HL-60 (cell line): ENCODE results near the gene ZCCHC12.

Experiments used
- DNase-seq, 2 experiments: peaks; one replicate each; pipeline ENCODE4 v3.0.0-alpha.2; 2010 to 2020; ENCODE audit warnings: low read depth in 1 of 2, low spot score in 1 of 2
- H3K27ac ChIP-seq: fragments of 250-450 bp; sonication (Bioruptor Pico); replicated peaks from 2 replicates; pipeline ENCODE4 v1.5.1; 2020; ENCODE audit warnings: mild to moderate bottlenecking, moderate library complexity
- H3K27me3 ChIP-seq: fragments of 250-450 bp; sonication (Bioruptor Pico); 2 replicates; pipeline ENCODE4 v1.5.1; 2021; ENCODE audit warnings: mild to moderate bottlenecking, moderate library complexity; ENCODE audit not compliant: insufficient read depth, poor library complexity, severe bottlenecking
- H3K4me3 ChIP-seq: replicated peaks from 2 replicates; pipeline ENCODE4 v1.5.1; 2011; ENCODE audit warnings: mild to moderate bottlenecking, control low read depth, low read length; ENCODE audit not compliant: insufficient read depth
- CTCF ChIP-seq: IDR thresholded peaks from one replicate; pipeline ENCODE4 v1.5.1; 2011; ENCODE audit warnings: low read length, control low read depth, inconsistent platforms; ENCODE audit not compliant: insufficient read depth
- GABPA ChIP-seq: IDR thresholded peaks from 2 replicates; pipeline ENCODE4 v1.6.1; 2012; ENCODE audit warnings: low read depth
- POLR2AphosphoS5 ChIP-seq: IDR thresholded peaks from 2 replicates; pipeline ENCODE4 v1.6.1; 2012; ENCODE audit warnings: low read depth
- REST ChIP-seq: IDR thresholded peaks from 2 replicates; pipeline ENCODE4 v1.6.1; 2012; ENCODE audit warnings: low read depth; ENCODE audit not compliant: insufficient replicate concordance
- SPI1 ChIP-seq: IDR thresholded peaks from 2 replicates; pipeline ENCODE4 v1.6.1; 2012; ENCODE audit warnings: low read depth, mild to moderate bottlenecking, borderline replicate concordance
- long read RNA-seq: library from polyadenylated mRNA; unstranded; transcript quantifications from one replicate; pipeline ENCODE4 v2.0.0, GENCODE V29; 2020

The ZCCHC12 gene
- long read RNA-seq = 0 reads

- Histone ChIP-seq H3K4me3 (0 out of 2 replicates have a peak within 1 kb of the TSS, but pooled peaks have one; percentile 12), H3K27me3 (peaks cover 9% of the 10 kb centered on the region), H3K27ac (no peak within 1 kb of the TSS)
- no peak for TF ChIP-seq POLR2AphosphoS5
- no peak for TF ChIP-seq GABPA
- no peak for TF ChIP-seq REST
- no peak for TF ChIP-seq CTCF
- TF ChIP-seq SPI1 = no peak
- DNase-seq = peak in 1 of 2 experiments; percentile 30
Observed at GRCh38 chrX:118823263-118824172, at the start of gene ZCCHC12. ZCCHC12 (plus strand) TSS chrX:118823824; CDS start chrX:118825245, 1,421 bp downstream.

GRCh38 chrX:118779581-118779980 lies 44.0 kb upstream of the ZCCHC12 start:
- no peak for DNase-seq
- TF ChIP-seq GABPA (no peak), SPI1 (no peak), POLR2AphosphoS5 (no peak), CTCF (no peak), REST (no peak)
- Histone ChIP-seq H3K4me3 (no peak overlapping the region), H3K27ac (no peak overlapping the region), H3K27me3 (no peaks in the 10 kb centered on the region)

- no peak overlapping the region for H3K27ac ChIP-seq
- no peak overlapping the region for H3K4me3 ChIP-seq
- DNase-seq = no peak
- H3K27me3 ChIP-seq = no peaks in the 10 kb centered on the region
- TF ChIP-seq SPI1 (no peak), POLR2AphosphoS5 (no peak), REST (no peak), CTCF (no peak), GABPA (no peak)
Observed at GRCh38 chrX:118780509-118780908, 43.1 kb upstream of the ZCCHC12 start.
